Stimulated activated CD4-positive, alpha-beta T cell treated with anti-CD3 and anti-CD28 coated beads, Interleukin-1b, Interleukin-23, amount 100 ng/mL, for 24 hours (primary cell): ENCODE measurements around the gene IRAK1BP1.
"Not testable (repeated sequence)": the region's sequence is repeated elsewhere in the genome, so short reads cannot be mapped to it uniquely, and the experiment has no call there.

Experiments used
- DNase-seq, 4 experiments: peaks; one replicate each; pipeline ENCODE4 v3.0.0-alpha.2; 2020; ENCODE audit warnings: low read depth in 4 of 4, low spot score in 1 of 4

Gene IRAK1BP1, protein sequence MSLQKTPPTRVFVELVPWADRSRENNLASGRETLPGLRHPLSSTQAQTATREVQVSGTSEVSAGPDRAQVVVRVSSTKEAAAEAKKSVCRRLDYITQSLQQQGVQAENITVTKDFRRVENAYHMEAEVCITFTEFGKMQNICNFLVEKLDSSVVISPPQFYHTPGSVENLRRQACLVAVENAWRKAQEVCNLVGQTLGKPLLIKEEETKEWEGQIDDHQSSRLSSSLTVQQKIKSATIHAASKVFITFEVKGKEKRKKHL

DNA sequence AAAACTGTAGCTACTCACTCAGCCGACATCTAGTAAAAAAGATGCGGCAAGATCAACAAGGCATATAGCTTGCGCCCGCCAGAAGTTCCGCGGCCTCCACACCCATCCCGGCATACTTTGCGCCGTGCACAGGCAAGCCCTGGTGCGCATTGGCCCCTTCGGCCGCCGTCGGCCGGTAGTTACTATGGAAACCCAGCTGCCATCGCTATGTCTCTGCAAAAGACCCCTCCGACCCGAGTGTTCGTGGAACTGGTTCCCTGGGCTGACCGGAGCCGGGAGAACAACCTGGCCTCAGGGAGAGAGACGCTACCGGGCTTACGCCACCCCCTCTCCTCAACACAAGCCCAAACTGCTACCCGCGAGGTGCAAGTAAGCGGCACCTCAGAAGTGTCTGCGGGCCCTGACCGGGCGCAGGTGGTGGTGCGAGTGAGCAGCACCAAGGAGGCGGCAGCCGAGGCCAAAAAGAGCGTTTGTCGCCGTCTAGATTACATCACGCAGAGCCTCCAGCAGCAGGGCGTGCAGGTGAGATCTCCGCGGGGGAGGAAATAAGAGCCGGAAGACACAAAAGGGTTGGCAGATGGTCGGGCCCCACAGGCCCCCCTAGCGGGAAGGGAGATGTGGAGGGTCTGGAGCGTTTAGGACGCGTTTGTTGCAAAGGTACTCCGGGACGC is at the start of gene IRAK1BP1:
Gene IRAK1BP1, plus strand, starts transcription at position 182 of the 671 bp plus-strand sequence. Its CDS starts 26 bp downstream, at position 208.
- DNase-seq: peak; percentile 46 to 74 (median 64)

DNA sequence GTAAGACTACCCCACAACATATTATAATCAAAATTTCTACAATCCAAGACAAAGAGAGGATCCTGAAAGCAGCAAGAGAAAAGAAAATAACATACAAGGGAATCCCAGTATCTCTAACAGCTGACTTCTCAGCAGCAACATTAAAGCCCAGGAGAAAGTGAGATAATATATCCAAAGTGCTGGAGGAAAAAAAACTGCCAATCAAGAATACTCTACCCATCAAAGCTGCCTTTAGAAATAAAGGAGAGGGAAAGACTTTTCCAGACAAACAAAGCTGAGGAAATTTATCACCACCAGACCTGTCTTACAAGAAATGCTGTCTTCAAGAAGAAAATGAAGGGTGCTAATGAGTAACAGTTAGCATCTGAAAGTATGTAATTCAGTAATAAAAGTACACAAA is 43.3 kb upstream of the IRAK1BP1 start:
- no peak for DNase-seq

DNA sequence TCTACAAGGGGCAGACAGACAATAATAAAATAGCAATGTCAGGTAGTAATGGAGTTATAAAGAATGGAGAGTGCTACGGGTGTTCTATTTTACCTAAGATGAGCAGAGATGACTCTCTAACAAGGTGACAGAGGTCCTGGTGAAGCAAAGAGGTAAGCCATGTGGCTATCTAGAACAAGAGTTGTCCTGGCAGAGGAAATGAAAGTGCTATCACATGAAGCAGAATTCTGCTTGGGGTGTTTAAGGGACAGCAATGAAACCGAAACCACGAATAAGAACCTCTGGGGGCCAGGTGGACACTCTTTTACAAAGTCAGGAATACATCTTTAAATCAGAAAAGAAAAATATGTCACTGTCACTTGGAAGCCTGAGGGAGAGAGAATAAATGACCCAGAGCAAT is 37.9 kb upstream of the IRAK1BP1 start:
- no peak for DNase-seq

DNA sequence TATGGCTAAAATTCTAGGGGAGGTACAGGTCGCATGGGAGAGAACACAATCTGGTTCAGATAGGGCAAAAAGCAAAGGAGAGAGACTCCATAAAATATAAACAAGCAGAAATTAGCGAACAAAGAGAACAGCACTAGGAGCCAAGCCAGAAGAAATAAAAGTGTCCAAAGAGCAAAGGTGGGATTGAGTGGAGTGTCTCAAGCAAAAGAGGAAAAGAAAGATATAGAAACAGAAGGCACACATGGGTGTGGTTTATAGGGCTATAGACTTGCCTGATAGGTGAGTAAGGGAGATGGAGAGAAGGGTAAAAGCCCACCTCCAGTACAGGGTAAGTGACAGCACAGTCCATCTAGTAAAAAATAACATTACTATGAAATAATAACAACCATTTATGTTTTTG is 36.5 kb upstream of the IRAK1BP1 start:
- DNase-seq: no peak

DNA sequence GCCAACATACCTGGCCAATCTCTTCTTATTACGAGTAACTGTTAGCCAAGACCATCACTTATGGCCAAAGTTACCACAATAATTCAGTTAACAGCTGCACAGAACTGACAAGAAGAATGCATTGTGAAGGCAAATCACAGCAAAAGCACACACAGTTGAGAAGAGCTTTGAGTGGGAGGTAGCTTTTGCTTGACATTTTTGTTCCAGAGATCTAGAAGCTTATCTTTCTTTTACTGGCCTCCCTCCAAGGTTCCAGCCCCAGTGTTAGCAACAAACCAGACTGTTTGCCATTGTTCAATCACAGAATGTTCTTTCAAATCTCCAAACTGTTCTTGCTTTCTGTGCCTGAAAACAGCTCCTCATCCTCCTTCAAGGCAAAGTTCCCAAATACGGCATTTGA is 35.9 kb upstream of the IRAK1BP1 start:
- no peak for DNase-seq

DNA sequence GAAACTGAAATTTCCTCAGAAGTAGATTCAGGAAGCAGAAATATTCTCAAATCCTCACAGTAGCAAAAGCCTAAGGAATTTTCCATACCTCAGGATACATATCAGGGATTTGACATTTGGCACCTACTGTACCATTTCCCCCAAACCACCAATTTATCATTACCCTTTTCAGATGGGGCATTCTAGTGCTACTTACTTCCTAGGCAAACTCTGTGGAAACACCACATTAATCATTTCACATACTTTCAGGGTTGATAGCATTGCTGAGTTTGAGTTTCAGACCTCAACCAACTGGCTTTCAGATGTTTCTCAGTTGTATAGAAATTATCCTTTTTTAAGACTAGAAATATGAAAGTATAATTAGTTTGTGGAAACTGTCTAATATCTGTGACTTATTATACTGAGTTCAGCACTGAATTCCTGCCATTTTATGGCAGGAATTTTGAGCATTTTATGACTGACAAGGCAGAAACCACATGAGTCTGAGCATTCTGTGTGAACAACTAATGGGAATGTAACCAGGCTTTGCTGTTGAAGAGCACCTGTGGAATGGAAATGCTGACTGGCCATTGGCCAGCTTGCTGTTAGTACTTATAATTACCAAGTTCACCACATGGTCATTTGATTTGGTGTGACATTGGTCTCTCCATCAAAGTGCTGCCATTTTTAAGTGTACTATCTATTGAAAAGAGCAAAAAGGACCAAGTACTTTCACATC is 35.1 kb upstream of the IRAK1BP1 start:
- no peak for DNase-seq

DNA sequence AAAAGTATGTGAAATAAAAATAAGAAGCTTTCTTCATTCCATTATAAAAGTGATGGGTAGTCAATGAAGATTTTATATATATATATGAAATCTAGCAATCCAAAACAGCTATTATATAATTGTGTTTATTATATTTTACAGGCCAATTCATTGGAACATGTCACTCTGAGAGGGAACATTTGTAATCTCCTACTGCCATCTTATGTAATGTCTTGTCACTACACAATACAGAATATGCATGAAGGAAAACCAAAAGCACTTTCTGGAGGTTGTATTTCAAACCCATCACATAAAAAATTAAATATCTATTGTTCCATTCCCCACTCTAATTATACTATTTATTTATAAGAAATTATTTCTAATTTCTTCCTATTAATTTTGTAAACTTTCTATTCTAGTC is 31.5 kb upstream of the IRAK1BP1 start:
- no peak for DNase-seq

DNA sequence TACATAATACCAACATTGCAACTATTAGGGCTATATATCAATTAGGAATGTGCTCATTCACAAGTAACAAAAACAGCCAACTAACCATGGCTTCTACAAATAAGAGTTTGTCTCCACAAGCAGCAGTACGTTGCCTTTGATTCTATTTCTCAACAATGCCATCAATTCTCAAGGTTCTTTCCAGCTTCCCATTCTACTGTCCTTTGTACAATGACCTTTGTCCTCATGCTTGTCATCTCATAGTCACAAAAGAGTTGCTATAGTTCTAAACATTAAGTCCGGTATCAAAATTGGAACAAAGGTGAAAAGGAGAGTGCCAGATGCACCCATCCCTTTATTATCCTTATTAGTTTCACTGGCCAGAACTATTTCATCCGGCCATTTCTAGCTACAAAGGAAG is 30.8 kb upstream of the IRAK1BP1 start:
- no peak for DNase-seq

DNA sequence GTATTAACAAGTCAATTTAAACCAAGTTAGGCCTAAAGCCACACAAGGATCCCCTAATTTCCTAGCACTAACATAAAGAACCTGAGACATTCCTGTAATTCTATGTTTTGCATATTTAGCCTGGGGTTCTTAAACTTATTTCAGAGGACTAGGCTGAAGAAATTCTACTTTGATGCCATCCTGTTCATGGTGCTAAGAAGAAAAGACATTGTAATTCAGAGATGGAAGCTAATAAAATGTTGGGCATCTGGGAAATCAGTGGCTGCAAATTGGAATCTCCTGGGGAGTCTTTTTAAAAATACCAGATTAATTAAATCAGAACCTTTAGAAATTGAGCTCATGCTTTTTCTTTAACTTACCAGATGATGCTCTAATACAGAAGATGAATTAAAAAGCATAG is 26.2 kb upstream of the IRAK1BP1 start:
- DNase-seq: no peak

DNA sequence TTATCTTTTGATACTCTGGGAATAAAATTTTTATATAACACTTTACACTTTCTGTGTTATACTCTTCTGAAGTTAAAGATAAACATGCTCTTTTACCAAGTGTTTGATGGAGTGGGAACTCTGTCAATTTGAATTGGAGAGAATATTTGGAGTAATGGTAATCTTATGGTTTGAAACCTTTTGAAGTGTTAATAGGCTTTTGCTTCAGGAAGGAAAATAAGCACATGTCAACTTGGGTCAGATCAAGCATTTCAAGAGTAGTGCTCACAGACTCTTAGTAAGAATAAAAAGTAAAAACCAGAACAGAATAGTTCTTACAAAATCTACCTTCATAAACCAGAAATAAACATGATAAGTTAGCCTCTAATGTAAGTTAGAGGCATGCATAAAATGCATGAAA is 24.4 kb upstream of the IRAK1BP1 start:
- no peak for DNase-seq

DNA sequence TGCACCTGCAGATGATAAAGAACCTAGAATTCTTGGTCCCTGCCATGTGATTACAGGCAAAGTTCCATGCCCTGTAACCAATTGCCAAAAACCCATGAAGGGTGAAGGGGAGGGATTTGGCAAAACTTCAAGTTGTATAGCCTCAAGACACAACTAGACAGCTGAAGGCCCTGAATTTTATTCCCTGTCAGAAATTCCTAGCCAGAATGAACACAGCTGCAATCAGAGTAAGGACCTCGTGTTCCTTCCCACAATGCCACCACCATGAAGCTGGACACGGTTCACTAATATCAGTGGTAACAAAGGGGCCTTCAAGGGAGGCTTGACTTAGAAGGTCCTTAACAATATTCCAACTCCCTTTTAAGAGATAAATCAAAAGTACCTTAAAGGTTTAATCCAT is 22.5 kb upstream of the IRAK1BP1 start:
- no peak for DNase-seq

DNA sequence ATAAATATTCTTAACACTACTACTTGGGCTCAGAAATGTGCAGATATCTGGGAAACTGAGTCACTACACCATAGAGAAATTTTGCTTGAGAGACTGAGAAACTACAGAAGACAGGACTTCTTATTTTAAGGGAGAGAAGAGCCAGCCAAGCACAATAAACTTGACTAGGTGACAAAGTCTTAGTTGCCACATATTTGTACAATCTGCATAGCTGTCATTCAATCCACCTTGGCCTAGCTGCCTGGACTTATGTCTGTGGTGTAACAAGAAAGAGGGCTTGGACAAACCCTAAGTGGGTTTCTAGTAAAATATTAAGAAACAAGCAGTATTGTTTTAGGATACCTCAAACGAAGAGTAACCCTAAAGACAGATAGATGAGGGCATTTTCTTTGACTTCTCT is 21.8 kb upstream of the IRAK1BP1 start:
- no peak for DNase-seq

DNA sequence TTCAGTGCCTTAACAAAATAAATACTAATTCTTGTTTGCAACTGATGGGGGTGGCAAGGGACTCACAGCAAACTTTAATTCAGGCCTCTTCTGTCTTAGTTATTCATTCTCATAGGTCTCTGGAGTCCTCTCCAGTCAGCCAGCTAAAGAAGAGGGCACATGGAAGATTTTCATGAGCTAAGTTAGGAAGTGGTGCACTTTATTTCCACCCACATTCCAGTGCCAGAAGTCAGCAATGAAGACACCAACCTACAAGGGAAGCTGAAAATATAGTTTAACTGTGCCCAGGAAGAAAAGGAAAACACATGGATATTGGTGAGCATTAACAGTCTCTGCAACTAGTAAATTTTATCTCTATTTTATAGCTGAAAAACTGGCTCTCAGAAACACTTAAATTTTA is 16.7 kb upstream of the IRAK1BP1 start:
- no peak for DNase-seq

DNA sequence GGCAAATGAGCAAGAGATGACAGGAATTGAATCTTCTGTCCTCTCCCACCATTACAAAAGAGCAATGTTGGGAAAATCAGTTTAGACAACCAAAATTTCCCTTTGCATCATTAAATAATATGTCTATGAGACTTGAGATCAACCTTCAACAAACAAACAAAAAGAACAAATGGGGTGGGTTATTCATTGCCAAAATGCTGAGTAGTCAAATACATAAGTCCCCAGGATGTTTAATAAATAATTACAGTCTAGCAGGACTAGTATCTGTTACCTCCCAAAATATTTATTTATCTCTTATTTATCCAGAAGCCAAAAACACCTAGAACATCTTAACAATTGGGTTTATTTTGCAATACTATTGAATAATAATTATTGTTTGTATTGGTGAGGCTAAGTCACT is 16.2 kb upstream of the IRAK1BP1 start:
- no peak for DNase-seq

DNA sequence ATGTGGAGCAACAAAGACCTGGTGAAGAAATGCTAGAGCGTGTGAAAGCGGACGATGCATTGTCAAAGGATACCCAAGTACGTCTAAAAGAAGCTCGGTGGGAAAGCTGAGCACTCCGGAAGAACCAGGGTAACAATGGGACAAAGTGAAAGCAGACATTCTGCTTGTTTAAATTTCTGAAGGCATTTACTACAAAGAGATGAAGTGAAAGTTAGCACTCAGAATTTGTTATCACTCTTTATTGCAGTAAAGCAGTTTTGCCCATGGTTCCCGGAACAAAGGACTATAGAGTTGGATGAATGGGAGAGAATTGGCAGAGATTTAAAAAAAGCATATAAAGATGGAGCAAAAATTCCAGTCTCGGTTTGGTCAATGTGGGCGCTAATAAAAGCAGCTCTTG is 12.8 kb upstream of the IRAK1BP1 start:
- DNase-seq: no peak

DNA sequence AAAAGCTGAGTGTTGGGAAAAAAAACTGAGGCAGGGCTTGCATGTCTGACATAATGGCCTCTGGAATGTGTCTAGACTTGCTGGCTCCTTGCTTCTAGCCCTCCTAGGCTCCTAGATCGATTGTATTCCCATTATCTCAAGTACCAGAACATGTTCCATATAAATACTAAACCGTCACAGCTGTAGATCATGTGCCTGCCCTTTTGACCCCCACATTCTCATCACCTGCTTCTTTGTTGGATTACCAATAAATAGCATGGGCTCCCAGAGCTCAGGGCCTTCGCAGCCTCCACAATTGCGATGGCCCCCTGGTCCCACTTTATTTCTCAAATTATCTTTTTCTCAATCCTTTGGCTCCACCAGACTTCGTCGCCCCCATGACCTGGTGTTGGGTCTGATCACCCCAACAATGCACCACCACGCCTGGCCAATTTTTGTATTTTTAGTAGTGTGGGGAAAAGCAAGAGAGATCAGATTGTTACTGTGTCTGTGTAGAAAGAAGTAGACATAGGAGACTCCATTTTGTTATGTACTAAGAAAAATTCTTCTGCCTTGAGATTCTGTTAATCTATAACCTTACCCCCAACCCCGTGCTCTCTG is 8.9 kb upstream of the IRAK1BP1 start:
- DNase-seq: not testable (repeated sequence)

DNA sequence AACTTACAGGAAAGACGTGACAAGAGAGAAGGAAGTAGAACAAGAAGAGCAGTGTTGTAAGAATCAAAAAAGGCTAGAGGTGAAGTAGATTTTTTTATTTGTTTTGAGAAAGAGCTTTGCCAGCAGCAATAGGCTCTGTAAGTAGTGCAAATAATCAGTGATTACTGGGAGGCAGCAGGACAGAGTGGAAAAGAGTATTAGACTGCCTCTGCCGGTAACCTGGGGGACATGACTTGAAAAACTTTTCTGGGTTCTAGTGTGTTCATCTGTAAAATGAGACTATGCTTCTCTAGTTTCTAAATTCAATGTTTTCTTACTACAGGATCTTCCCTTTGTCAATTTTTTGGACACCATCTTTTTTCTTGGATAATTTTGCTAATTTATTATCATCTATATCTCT is 5.8 kb upstream of the IRAK1BP1 start:
- no peak for DNase-seq

DNA sequence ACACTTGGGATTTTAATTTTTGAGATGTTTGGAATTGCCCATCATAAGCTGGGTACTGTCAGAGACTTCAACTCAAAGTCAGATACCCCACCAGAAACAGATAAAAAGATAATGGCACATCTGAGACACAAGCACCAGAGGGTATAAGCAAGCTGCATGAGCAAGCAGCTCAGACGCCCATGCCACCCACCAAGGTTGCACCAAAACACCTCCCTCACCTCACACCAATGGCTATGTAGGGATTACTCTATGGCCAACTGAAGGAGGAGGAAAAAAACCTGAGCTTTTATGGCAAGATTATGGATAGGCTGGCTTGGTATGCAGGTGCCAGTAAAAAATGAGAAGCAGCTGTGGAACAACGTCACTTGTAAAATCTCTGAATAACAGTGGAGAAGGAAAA is 3.8 kb upstream of the IRAK1BP1 start:
- no peak for DNase-seq

DNA sequence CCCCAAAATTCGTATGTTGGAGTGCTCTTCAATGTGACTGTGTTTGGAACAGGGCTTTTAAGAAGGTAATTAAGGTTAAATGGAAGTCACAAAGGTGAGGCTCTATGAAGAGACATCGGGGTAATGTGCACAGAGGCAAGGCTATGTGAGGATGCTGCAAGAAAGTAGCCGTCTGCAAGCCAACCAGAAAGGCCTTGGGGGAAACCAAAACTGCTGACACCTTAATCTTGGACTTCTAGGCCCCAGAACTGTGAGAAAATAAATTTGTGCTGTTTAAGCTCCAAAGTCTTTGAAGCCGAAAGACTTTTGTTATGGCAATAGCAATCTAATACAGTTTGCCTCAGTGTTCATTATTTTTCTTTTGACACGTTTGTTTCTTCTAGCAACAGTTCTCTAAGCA is 2.4 kb upstream of the IRAK1BP1 start:
- no peak for DNase-seq

DNA sequence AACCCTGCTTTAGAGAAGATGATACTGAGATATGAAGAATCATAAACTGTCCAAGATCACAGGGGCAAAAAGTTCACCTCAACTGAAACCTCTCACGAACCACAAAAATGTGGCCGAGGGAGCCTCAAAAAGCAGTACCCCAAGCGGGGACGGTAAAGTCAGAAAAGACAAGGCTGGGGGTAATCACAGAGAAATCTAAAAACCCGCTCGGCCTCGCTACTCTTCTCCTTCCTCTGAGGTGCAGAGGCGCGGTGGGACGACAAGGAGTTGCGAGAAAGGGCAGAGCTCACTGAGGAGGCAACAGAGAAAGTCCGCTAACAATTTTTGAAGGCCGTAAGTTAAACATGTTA is 356 bp upstream of the IRAK1BP1 start:
- no peak for DNase-seq

DNA sequence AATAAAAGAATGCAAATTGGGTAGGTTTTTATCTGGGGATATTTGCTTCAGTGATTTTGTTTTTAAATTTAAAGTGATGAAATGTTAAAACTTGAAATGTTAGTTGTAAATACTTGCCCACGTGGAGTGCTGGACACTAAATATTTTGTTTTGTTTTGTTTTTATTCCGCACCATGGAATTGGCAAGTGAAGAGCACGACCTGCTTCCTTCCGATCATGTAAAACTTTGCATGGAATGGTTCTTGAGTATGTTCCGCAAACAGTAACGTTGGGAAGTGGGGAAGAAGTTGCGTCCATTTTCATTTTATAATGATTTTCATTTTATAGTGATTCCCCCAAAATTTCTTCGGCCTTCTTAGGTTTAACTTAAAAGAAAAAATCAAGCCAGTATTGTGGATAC is 765 bp downstream of the IRAK1BP1 start:
- no peak for DNase-seq

DNA sequence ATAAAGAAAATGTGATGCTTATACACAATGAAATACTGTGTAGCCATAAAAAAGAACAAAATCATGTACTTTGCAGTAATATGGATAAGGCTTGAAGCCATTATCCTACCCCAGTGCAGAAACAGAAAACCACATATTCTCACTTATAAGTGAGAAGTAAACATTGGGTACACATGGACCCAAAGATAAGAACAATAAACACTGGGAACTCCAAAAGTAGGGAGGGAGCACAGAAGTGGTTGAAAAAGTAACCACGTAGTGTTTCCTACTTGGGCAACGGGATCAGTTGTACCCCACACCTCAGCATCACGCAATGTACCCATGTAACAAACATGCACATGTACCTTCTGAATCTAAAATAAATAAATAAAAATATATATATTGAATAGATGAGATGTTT is 8.2 kb downstream of the IRAK1BP1 start:
- DNase-seq: no peak
